GM21723 (cell line): ENCODE measurements around the gene PGM5.

Experiments
- ATAC-seq: cut with Tn5 transposase; IDR thresholded peaks from one replicate; pipeline ENCODE4 v1.9.1; 2021; ENCODE audit warnings: mild to moderate bottlenecking, moderate library complexity; ENCODE audit not compliant: unreplicated experiment

PGM5 gene

GRCh38 chr9:68532131-68532530, 175.7 kb downstream of the PGM5 start:
- ATAC-seq = no peak

- no peak for ATAC-seq
These were observed 177.3 kb downstream of the PGM5 start for GRCh38 chr9:68533678-68534077.

- no peak for ATAC-seq
These were observed 180.6 kb downstream of the PGM5 start for GRCh38 chr9:68536876-68537615.

GRCh38 chr9:68537616-68537880, 181.1 kb downstream of the PGM5 start:
- ATAC-seq = no peak

GRCh38 chr9:68538200-68538599, 181.8 kb downstream of the PGM5 start:
- ATAC-seq = no peak

- no peak for ATAC-seq
These were observed 184.5 kb downstream of the PGM5 start, which contains the start of gene TMEM252 for GRCh38 chr9:68540712-68541535. TSS of gene TMEM252 (minus strand) at chr9:68540883. CDS start at chr9:68540814, 69 bp downstream.

GRCh38 chr9:68541568-68541967, 185.2 kb downstream of the PGM5 start:
- ATAC-seq = no peak

GRCh38 chr9:68545033-68545705, 188.8 kb downstream of the PGM5 start:
- peak; percentile 65 for ATAC-seq

- peak; percentile 76 for ATAC-seq
These were observed 190.4 kb downstream of the PGM5 start for GRCh38 chr9:68546596-68547390.

GRCh38 chr9:68547417-68547816, 191.0 kb downstream of the PGM5 start:
- no peak for ATAC-seq

GRCh38 chr9:68548241-68548640, 191.8 kb downstream of the PGM5 start:
- no peak for ATAC-seq

- no peak for ATAC-seq
These were observed 194.8 kb downstream of the PGM5 start for GRCh38 chr9:68551191-68551590.

- ATAC-seq = no peak
These were observed 196.5 kb downstream of the PGM5 start for GRCh38 chr9:68552700-68553476.

GRCh38 chr9:68555437-68556150, 199.2 kb downstream of the PGM5 start:
- no peak for ATAC-seq

- ATAC-seq = no peak
These were observed 202.1 kb downstream of the PGM5 start for GRCh38 chr9:68558545-68558944.

GRCh38 chr9:68560071-68560844, 203.8 kb downstream of the PGM5 start:
- peak; percentile 69 for ATAC-seq

- ATAC-seq = no peak
These were observed 206.1 kb downstream of the PGM5 start for GRCh38 chr9:68562461-68562860.

GRCh38 chr9:68567565-68567964, 211.2 kb downstream of the PGM5 start:
- no peak for ATAC-seq

- ATAC-seq = no peak
These were observed 217.7 kb downstream of the PGM5 start for GRCh38 chr9:68574150-68574549.
